Fibroblast of pulmonary artery (primary cell): ENCODE results near the gene SPON2.

Experiments
- DNase-seq: peaks from one replicate; pipeline ENCODE4 v3.0.0-alpha.2; 2010; ENCODE audit warnings: low read depth
- H3K4me3 ChIP-seq: replicated peaks from 2 replicates; pipeline ENCODE4 v1.5.1; 2011; ENCODE audit warnings: low read depth, mild to moderate bottlenecking, control low read depth, low read length, moderate library complexity
- TF ChIP-seq, protein P1 (sequence below): IDR thresholded peaks from 2 replicates; pipeline ENCODE4 v1.5.1; 2011; ENCODE audit warnings: mild to moderate bottlenecking, control low read depth, low read length, inconsistent platforms; ENCODE audit errors: missing control alignments

The SPON2 gene

DNA sequence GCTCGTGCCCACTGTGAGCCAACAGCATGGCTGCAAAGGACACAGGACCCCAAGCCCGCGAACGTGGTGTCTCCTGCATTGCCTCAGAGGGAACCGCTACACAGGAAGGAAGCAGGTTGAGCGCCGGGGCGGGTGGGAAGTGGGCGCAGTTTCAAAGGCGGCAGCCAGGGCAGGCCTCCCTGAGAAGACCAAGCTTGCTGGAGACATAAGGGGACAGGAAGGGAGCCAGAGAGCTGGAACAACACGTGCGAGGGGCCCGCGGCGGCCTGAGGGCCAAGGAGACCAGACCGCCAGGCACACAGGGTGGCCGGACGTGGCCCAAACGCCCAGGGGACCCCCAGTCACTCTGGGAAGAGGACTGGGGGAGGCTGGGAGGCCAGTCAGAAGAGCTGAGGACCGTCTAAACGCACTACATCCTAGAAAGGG, 44.5 kb upstream of the SPON2 start:
- no peak overlapping the region for H3K4me3 ChIP-seq
- TF ChIP-seq, protein P1, sequence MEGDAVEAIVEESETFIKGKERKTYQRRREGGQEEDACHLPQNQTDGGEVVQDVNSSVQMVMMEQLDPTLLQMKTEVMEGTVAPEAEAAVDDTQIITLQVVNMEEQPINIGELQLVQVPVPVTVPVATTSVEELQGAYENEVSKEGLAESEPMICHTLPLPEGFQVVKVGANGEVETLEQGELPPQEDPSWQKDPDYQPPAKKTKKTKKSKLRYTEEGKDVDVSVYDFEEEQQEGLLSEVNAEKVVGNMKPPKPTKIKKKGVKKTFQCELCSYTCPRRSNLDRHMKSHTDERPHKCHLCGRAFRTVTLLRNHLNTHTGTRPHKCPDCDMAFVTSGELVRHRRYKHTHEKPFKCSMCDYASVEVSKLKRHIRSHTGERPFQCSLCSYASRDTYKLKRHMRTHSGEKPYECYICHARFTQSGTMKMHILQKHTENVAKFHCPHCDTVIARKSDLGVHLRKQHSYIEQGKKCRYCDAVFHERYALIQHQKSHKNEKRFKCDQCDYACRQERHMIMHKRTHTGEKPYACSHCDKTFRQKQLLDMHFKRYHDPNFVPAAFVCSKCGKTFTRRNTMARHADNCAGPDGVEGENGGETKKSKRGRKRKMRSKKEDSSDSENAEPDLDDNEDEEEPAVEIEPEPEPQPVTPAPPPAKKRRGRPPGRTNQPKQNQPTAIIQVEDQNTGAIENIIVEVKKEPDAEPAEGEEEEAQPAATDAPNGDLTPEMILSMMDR, result no peak
- DNase-seq, result no peak

GRCh38 chr4:1216076-1216614, 43.8 kb upstream of the SPON2 start:
- DNase-seq, result no peak
- no peak overlapping the region for H3K4me3 ChIP-seq
- TF ChIP-seq, protein P1, result no peak

GRCh38 chr4:1215141-1216075, 43.0 kb upstream of the SPON2 start:
- H3K4me3 ChIP-seq, result no peak overlapping the region

GRCh38 chr4:1214101-1215095, 42.0 kb upstream of the SPON2 start:
- no peak for DNase-seq
- TF ChIP-seq, protein P1, result no peak
- H3K4me3 ChIP-seq, result no peak overlapping the region

More at GRCh38 chr4:1215141-1216075, 43.0 kb upstream of the SPON2 start:
- TF ChIP-seq, protein P1, result no peak
- DNase-seq, result no peak

DNA sequence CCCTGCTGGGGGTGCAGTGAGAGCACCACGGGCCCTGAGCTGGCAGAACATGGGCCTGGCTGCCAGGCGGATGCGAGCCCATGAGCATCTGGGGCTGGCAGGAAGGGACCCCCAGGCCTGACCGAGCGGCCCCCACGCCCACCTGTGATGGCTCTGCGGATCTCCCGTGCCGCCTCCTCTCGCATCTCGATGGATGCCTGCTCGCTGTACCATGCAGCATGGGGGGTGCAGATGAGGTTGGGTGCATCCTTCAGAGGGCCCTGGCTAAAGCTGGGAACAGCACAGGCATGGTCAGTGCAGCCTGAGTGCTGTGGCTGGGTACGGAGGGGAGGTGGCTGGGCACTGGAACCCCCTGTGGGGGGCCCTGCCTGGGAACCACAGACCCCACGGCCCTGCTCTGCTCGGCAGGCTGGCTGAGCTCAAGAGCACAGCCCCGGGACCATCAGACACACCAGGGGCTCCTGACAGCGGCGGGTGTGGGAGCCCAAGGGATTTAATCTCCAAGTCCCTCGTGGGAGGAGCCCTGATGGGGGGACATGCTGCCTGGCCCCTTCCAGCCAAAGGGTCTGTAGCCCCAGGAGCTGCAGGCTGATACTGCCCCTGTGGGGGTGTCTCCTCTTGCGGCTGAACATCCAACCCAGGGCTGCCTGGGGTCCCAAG, 41.1 kb upstream of the SPON2 start:
- TF ChIP-seq, protein P1, result no peak
- no peak overlapping the region for H3K4me3 ChIP-seq
- DNase-seq, result no peak
